Neural crest cell (in vitro differentiated cells): ENCODE measurements around the gene CERKL. TPM values are rescaled to one million over a fixed set of nuclear protein-coding genes. Genes with fewer than 3 reads are reported as not detected.

Experiments used
- DNase-seq: peaks from one replicate; pipeline ENCODE4 v3.0.0; 2021; ENCODE audit warnings: low read depth, mixed read lengths, low spot score
- H3K27ac Mint-ChIP-seq: one replicate; pipeline ENCODE4 v1.8.0; 2021; ENCODE audit warnings: mild to moderate bottlenecking, mixed read lengths; ENCODE audit not compliant: unreplicated experiment
- H3K27me3 Mint-ChIP-seq: 2 replicates; pipeline ENCODE4 v1.8.0; 2021; ENCODE audit warnings: low read depth, mild to moderate bottlenecking, mixed read lengths
- H3K36me3 Mint-ChIP-seq: 2 replicates; pipeline ENCODE4 v1.8.0; 2021; ENCODE audit warnings: low read depth, mild to moderate bottlenecking, mixed read lengths
- H3K4me1 Mint-ChIP-seq: 2 replicates; pipeline ENCODE4 v1.8.0; 2021; ENCODE audit warnings: mixed read lengths
- H3K4me3 Mint-ChIP-seq: one replicate; pipeline ENCODE4 v1.8.0; 2021; ENCODE audit warnings: mild to moderate bottlenecking, mixed read lengths
- H3K9me3 Mint-ChIP-seq: 2 replicates; pipeline ENCODE4 v1.8.0; 2021; ENCODE audit warnings: mixed read lengths
- total RNA-seq: library from RNA; stranded (reverse); gene quantifications from 2 replicates; pipeline ENCODE4 v1.2.1, GENCODE V29; 2021
- TF ChIP-seq, protein P1 (sequence below): fragments of 200-600 bp; sonication (generic); conservative IDR thresholded peaks from 2 replicates; pipeline ENCODE4 v1.5.0; 2021; ENCODE audit warnings: antibody characterized with exemption, mild to moderate bottlenecking

CERKL gene
- total RNA-seq, 1 donor from 2014 or later, result 0.28 TPM

DNA sequence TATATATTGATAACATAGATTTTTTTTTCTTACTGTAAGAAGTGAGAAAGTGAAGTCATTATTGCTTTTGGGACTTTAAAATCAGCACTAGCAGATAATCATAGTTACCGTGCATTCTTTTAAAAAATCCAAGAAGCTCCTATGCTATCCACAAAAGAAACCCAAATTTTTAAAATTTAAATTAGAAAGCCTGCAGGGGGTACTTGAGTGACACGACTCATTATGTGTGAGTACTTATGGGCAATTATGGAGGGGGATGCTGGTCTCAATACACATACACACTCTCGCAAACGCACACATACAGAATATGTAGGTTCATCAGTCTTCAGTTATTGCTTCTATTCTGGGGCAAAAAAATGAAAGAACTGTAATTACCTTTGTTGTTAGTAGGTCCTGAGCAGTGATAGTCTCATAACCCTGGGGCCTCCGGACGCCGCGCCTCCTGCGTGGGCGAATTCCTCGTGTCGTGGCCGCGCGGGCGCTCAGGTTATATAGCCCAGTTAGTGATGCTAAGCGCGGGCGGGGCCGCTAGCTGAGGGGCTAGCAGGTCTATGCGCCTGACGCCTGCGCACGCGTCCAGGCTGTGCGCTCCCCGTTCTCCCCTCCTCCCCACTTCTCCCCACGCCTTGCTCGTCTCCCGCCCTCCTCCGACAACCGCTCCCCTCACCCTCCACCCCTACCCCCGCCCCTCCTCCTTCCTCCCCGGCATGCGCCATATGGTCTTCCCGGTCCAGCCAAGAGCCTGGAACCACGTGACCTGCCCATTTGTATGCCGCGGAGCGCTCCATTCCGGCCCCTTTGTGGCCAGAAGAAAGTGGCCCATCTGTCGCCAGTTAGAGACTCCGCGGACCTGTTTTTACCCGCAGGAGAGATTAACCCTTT lies 23.4 kb upstream of the CERKL start, which contains the start of gene NEUROD1:
Gene NEUROD1 (minus strand): TSS at position 463 of the 882 bp plus-strand sequence. CDS start 1,657 bp downstream, outside the sequence.
- Mint-ChIP-seq H3K9me3 (no peaks in the 10 kb centered on the region), H3K27me3 (peaks cover 95% of the 10 kb centered on the region), H3K36me3 (no peaks in the 10 kb centered on the region), H3K4me1 (peaks cover 42% of the 10 kb centered on the region), H3K27ac (no peak within 1 kb of the TSS), H3K4me3 (peak within 1 kb of the TSS; percentile 85)
- TF ChIP-seq, protein P1, sequence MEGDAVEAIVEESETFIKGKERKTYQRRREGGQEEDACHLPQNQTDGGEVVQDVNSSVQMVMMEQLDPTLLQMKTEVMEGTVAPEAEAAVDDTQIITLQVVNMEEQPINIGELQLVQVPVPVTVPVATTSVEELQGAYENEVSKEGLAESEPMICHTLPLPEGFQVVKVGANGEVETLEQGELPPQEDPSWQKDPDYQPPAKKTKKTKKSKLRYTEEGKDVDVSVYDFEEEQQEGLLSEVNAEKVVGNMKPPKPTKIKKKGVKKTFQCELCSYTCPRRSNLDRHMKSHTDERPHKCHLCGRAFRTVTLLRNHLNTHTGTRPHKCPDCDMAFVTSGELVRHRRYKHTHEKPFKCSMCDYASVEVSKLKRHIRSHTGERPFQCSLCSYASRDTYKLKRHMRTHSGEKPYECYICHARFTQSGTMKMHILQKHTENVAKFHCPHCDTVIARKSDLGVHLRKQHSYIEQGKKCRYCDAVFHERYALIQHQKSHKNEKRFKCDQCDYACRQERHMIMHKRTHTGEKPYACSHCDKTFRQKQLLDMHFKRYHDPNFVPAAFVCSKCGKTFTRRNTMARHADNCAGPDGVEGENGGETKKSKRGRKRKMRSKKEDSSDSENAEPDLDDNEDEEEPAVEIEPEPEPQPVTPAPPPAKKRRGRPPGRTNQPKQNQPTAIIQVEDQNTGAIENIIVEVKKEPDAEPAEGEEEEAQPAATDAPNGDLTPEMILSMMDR, result no peak
- no peak for DNase-seq

DNA sequence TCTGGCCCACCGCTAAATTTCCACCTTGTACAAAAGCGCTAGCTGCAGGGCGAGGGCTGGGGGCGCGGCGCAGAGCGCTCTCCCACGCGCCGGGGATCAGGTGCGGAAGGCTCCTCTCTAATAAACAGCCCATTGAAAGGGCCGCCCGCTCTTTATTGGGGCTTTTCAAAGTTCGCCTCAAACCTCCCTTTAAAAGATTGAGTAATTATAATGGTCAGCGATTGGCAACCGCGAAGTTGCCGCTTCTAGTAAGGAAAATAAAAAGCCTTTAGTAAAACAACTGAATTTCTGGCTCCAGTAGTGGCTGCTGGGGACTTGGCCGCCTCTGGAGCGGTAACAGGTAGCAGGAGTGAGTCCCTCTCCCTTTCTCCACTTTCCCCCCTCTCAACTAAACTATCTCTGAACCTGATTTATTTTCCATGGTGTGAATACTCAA lies 22.7 kb upstream of the CERKL start:
- Mint-ChIP-seq H3K36me3 (no peaks in the 10 kb centered on the region), H3K27me3 (peaks cover 95% of the 10 kb centered on the region), H3K9me3 (no peaks in the 10 kb centered on the region), H3K4me3 (peak overlapping the region; percentile 16), H3K4me1 (peaks cover 36% of the 10 kb centered on the region), H3K27ac (no peak overlapping the region)
- no peak for DNase-seq
- TF ChIP-seq, protein P1, result no peak

DNA sequence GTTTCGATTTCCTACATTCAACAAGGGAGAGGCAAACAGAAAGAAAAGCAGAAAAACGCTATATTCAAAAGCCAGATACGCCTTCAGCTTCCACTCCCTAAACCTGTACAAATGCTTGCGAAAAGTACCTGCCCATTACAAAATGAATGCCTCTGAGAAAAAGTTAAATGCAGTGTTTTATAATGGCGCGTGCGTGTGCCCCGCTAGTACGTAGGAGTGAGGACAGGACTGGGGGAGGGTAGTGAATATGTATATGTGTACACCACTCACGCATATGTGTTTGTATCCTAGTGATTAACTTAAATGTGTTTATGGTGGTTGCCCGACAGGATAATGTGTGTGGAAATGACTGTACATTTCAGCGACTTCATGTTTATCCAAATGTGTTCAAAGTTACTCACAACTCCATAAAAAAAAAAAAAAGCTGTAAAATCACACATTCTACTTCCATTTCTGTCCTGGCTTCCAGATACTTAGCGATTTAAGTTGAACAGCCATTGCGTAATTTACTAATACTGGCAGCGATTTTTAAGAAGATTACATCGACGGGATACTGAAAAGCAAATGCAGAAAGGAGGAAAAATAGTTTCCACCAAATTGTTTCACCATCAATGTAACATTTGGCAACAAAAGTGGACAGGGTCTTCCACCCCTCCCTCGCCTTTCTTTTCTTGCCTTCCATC lies 22.1 kb upstream of the CERKL start:
- no peak for DNase-seq
- H3K27ac Mint-ChIP-seq, result no peak overlapping the region
- H3K9me3 Mint-ChIP-seq, result no peaks in the 10 kb centered on the region
- peaks cover 95% of the 10 kb centered on the region for H3K27me3 Mint-ChIP-seq
- TF ChIP-seq, protein P1, result no peak
- H3K36me3 Mint-ChIP-seq, result no peaks in the 10 kb centered on the region
- H3K4me3 Mint-ChIP-seq, result peak overlapping the region; percentile 16
- peaks cover 32% of the 10 kb centered on the region for H3K4me1 Mint-ChIP-seq

DNA sequence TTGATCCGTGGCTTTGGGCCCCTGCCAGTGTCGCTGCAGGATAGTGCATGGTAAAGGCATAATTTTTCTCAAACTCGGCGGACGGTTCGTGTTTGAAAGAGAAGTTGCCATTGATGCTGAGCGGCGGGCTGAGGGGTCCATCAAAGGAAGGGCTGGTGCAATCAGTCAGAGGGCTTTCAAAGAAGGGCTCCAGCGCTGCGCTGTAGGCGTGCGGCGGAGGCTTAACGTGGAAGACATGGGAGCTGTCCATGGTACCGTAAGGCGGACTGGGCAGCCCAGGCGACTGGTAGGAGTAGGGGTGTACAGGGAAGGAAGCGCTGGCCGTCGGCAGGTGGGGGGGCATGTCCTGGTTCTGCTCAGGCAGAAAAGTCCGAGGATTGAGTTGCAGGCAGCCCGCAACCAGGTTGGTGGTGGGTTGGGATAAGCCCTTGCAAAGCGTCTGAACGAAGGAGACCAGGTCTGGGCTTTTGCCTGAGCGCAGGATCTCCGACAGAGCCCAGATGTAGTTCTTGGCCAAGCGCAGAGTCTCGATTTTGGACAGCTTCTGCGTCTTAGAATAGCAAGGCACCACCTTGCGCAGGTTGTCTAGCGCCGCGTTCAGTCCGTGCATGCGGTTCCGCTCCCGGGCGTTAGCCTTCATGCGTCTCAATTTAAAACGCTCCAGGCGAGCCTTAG lies 21.1 kb upstream of the CERKL start:
- Mint-ChIP-seq H3K27me3 (peaks cover 93% of the 10 kb centered on the region), H3K4me3 (peak overlapping the region; percentile 65), H3K4me1 (peaks cover 27% of the 10 kb centered on the region), H3K36me3 (no peaks in the 10 kb centered on the region), H3K27ac (no peak overlapping the region), H3K9me3 (no peaks in the 10 kb centered on the region)
- TF ChIP-seq, protein P1, result no peak
- peak; percentile 89 for DNase-seq

DNA sequence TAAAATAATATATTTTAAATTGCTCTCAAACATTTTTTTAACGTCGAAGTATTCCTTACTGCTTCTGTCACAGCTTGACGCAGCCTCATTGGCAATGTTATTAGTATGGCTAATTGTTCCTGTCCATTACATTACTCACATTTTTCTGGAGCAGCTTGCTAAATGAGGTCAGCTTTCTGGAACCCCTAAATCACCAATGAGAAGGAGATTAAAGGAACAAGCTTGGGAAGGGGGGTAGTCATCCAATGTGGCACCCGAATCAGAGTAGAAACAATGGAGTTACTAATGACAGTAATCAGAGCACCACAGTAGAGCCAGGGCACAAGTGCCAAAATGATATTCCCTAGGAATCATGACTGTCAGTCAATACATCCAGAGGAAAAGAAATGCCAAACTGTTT lies 18.3 kb upstream of the CERKL start:
- H3K27ac Mint-ChIP-seq, result no peak overlapping the region
- H3K36me3 Mint-ChIP-seq, result no peaks in the 10 kb centered on the region
- no peak for DNase-seq
- H3K9me3 Mint-ChIP-seq, result no peaks in the 10 kb centered on the region
- TF ChIP-seq, protein P1, result no peak
- H3K27me3 Mint-ChIP-seq, result peaks cover 93% of the 10 kb centered on the region
- peaks cover 5% of the 10 kb centered on the region for H3K4me1 Mint-ChIP-seq
- no peak overlapping the region for H3K4me3 Mint-ChIP-seq
